HCT116 (cell line): Measurements from ENCODE around the gene NR6A1. TPM values are rescaled to one million over a fixed set of nuclear protein-coding genes. Genes with fewer than 3 reads are reported as not detected.

Source experiments
- ATAC-seq: fragments of 200-7000 bp; cut with Tn5 transposase; 2 replicates; pipeline ENCODE4 v1.9.1; 2020; ENCODE audit warnings: mild to moderate bottlenecking, moderate library complexity
- BruUV-seq: library from RNA; stranded (reverse); fragments of 400-500 nt; replicated peaks from 2 replicates; lab custom pipeline; 2021; lab: Mats Ljungman, UMichigan
- CTCF ChIA-PET: fragments of 300-600 bp; sonication (Branson Sonifier 250); formaldehyde crosslinking; loops from one replicate; lab custom pipeline; 2021; ENCODE audit warnings: antibody characterized with exemption; lab: Charles Lee
- POLR2A ChIA-PET: fragments of 300-600, 350-600 bp; sonication (Branson Sonifier 250); formaldehyde crosslinking; loops from one replicate; lab custom pipeline; 2021; ENCODE audit warnings: antibody characterized with exemption; lab: Charles Lee
- RAD21 ChIA-PET, 2 experiments: fragments of 300-600 bp; sonication (Branson Sonifier 250); formaldehyde crosslinking; loops; one replicate each; lab custom pipeline; 2023; ENCODE audit warnings: low total read pairs in 2 of 2; ENCODE audit not compliant: uncharacterized antibody in 2 of 2, unreplicated experiment in 2 of 2, low non-redundant PET in 1 of 2; lab: Charles Lee
- DNase-seq: peaks from one replicate; pipeline ENCODE4 v3.0.0-alpha.2; 2010; ENCODE audit warnings: low read depth, low spot score
- H2AFZ ChIP-seq: fragments of 200-600 bp; shearing (Covaris generic), sonication (generic); 2 replicates; pipeline ENCODE4 v1.6.1; 2017; ENCODE audit warnings: low read depth, mixed run types, mixed read lengths, antibody characterized with exemption, low read length; ENCODE audit not compliant: poor library complexity, severe bottlenecking
- H3K27ac ChIP-seq: 2 replicates; pipeline ENCODE4 v1.5.1; 2012; ENCODE audit warnings: low read depth, low read length
- H3K27me3 ChIP-seq: fragments of 200-600 bp; sonication (generic); 2 replicates; pipeline ENCODE4 v1.6.1; 2016; ENCODE audit warnings: mixed run types, low read length, mixed read lengths; ENCODE audit not compliant: insufficient read depth
- H3K36me3 ChIP-seq, 2 experiments: fragments of 200-500 bp in 1 of 2; fragments of 200-600 bp in 1 of 2; sonication (Bioruptor generic) in 1 of 2; sonication (generic) in 1 of 2; 2 replicates each; pipeline versions ENCODE4 v1.5.1 to v1.6.1; 2014 to 2016; ENCODE audit warnings: low read length in 2 of 2, inconsistent platforms in 1 of 2, mixed read lengths in 1 of 2, mixed run types in 1 of 2; ENCODE audit not compliant: insufficient read depth in 2 of 2, control insufficient read depth in 1 of 2
- H3K4me1 ChIP-seq, 2 experiments: fragments of 200-600 bp in 1 of 2; sonication (generic) in 1 of 2; 2 replicates each; pipeline versions ENCODE4 v1.5.1 to v1.6.1; 2012 to 2017; ENCODE audit warnings: low read length in 2 of 2, inconsistent platforms in 1 of 2, mild to moderate bottlenecking in 1 of 2, mixed read lengths in 1 of 2, mixed run types in 1 of 2, moderate library complexity in 1 of 2; ENCODE audit not compliant: insufficient read depth in 2 of 2, control insufficient read depth in 1 of 2
- H3K4me2 ChIP-seq: fragments of 200-600 bp; sonication (generic); 2 replicates; pipeline ENCODE4 v1.6.1; 2017; ENCODE audit warnings: mixed run types, low read length, mixed read lengths
- H3K4me3 ChIP-seq, 2 experiments: fragments of 200-600 bp in 1 of 2; sonication (generic) in 1 of 2; replicated peaks in 1 of 2; 2 replicates each; pipeline ENCODE4 v1.5.1; 2011 to 2016; ENCODE audit warnings: low read length in 2 of 2, control low read depth in 1 of 2, low read depth in 1 of 2, mild to moderate bottlenecking in 1 of 2, mixed read lengths in 1 of 2, mixed run types in 1 of 2
- H3K79me2 ChIP-seq: fragments of 200-600 bp; sonication (generic); 2 replicates; pipeline ENCODE4 v1.6.1; 2017; ENCODE audit warnings: mild to moderate bottlenecking, mixed run types, low read length, moderate library complexity, mixed read lengths; ENCODE audit not compliant: insufficient read depth
- H3K9ac ChIP-seq: fragments of 200-600 bp; sonication (generic); 2 replicates; pipeline ENCODE4 v1.6.1; 2016; ENCODE audit warnings: low read length, mixed read lengths
- H3K9me2 ChIP-seq: fragments of 200-600 bp; sonication (generic), shearing (Covaris generic); 2 replicates; pipeline ENCODE4 v1.6.1; 2017; ENCODE audit warnings: mixed run types, mild to moderate bottlenecking, moderate library complexity; ENCODE audit not compliant: insufficient read depth
- H3K9me3 ChIP-seq, 2 experiments: fragments of 200-500 bp in 1 of 2; fragments of 200-600 bp in 1 of 2; sonication (Bioruptor generic) in 1 of 2; sonication (generic) in 1 of 2; 2 replicates each; pipeline ENCODE4 v1.6.1; 2014 to 2017; ENCODE audit warnings: low read length in 2 of 2, mixed read lengths in 2 of 2, inconsistent platforms in 1 of 2, low read depth in 1 of 2, mild to moderate bottlenecking in 1 of 2, mixed run types in 1 of 2, moderate library complexity in 1 of 2; ENCODE audit not compliant: control insufficient read depth in 1 of 2, insufficient read depth in 1 of 2
- H4K20me1 ChIP-seq: fragments of 200-600 bp; sonication (generic), shearing (Covaris generic); 2 replicates; pipeline ENCODE4 v1.6.1; 2017; ENCODE audit warnings: mixed run types, mild to moderate bottlenecking, moderate library complexity; ENCODE audit not compliant: insufficient read depth
- CBX3 ChIP-seq: IDR thresholded peaks from 2 replicates; pipeline ENCODE4 v1.6.1; 2012; ENCODE audit warnings: low read depth
- CEBPB ChIP-seq: IDR thresholded peaks from 2 replicates; pipeline ENCODE4 v1.6.1; 2012; ENCODE audit warnings: low read depth
- ELF1 ChIP-seq: IDR thresholded peaks from 2 replicates; pipeline ENCODE4 v1.6.1; 2012; ENCODE audit warnings: low read depth, borderline replicate concordance
- POLR2A ChIP-seq: IDR thresholded peaks from 2 replicates; pipeline ENCODE4 v1.7.0; 2011; ENCODE audit warnings: borderline replicate concordance; ENCODE audit not compliant: insufficient read depth, insufficient read length; ENCODE audit errors: extremely low read depth
- POLR2AphosphoS5 ChIP-seq: IDR thresholded peaks from 2 replicates; pipeline ENCODE4 v1.6.1; 2011; ENCODE audit warnings: mild to moderate bottlenecking, low read depth, low read length, moderate library complexity
- RAD21 ChIP-seq: IDR thresholded peaks from 2 replicates; pipeline ENCODE4 v1.6.1; 2012; ENCODE audit warnings: low read depth, mild to moderate bottlenecking
- SIN3A ChIP-seq: IDR thresholded peaks from 2 replicates; pipeline ENCODE4 v1.6.1; 2012; ENCODE audit warnings: low read depth
- SRF ChIP-seq: IDR thresholded peaks from 2 replicates; pipeline ENCODE4 v1.6.1; 2012; ENCODE audit warnings: low read depth
- ZBTB33 ChIP-seq: IDR thresholded peaks from 2 replicates; pipeline ENCODE4 v1.6.1; 2011; ENCODE audit warnings: mild to moderate bottlenecking, low read length, moderate library complexity; ENCODE audit not compliant: insufficient replicate concordance; ENCODE audit errors: extremely low read depth
- ZNF274 ChIP-seq: fragments of 200-500 bp; sonication (Bioruptor generic); IDR thresholded peaks from 2 replicates; pipeline ENCODE4 v1.6.1; 2014; ENCODE audit warnings: mild to moderate bottlenecking, low read depth, low read length, inconsistent platforms
- intact Hi-C: fragments of 100-400 bp; cut with micrococcal nuclease; formaldehyde crosslinking; loops from 2 replicates; pipeline ENCODE4 v1.10.0; 2022
- total RNA-seq: library from RNA; stranded (reverse); gene quantifications from one replicate; pipeline ENCODE4 v1.2.1, GENCODE V29; 2021; ENCODE audit not compliant: unreplicated experiment
- TF ChIP-seq, protein P1 (sequence below): IDR thresholded peaks from 2 replicates; pipeline ENCODE4 v1.6.1; 2012

The NR6A1 gene
- total RNA-seq, 1 experiment from 2014 or later: 9.9 TPM

- H3K9ac ChIP-seq: peak overlapping the region; percentile 72
- POLR2A ChIA-PET: interaction anchor here (1.2 to 2.9 kb wide), 2 partner anchors 14 to 71 kb away, joined by 3 to 12 read pairs; no protein-coding TSS in a partner anchor
- no peak overlapping the region for H3K4me3 ChIP-seq
- no peak overlapping the region for H2AFZ ChIP-seq
- H3K9me3 ChIP-seq: no peaks in the 10 kb centered on the region
- H3K9me2 ChIP-seq: no peaks in the 10 kb centered on the region
- no peaks in the 10 kb centered on the region for H3K27me3 ChIP-seq
- peaks cover 15 to 39% of the 10 kb centered on the region in 2 experiments; a peak in 3 of 4 replicates for H3K4me1 ChIP-seq
- CTCF ChIA-PET: interaction anchor here (2.0 to 2.8 kb wide), 2 partner anchors 43 to 193 kb away, joined by 5 to 11 read pairs; partner anchors contain the start of gene WDR38
- no peak for ATAC-seq
- H4K20me1 ChIP-seq: no peaks in the 10 kb centered on the region
- RAD21 ChIA-PET: no interaction called here
- intact Hi-C loops: no loop called here
- H3K79me2 ChIP-seq: peaks cover 46% of the 10 kb centered on the region
- no TSS peak for BruUV-seq
- no peak overlapping the region for H3K27ac ChIP-seq
- DNase-seq: no peak
- no peaks in the 10 kb centered on the region for H3K36me3 ChIP-seq
- TF ChIP-seq SRF: no peak
- no peak for TF ChIP-seq POLR2AphosphoS5
- no peak for TF ChIP-seq ZBTB33
- TF ChIP-seq RAD21: no peak
- no peak for TF ChIP-seq CBX3
- TF ChIP-seq ZNF274: no peak
- no peak for TF ChIP-seq SIN3A
- TF ChIP-seq, protein P1, sequence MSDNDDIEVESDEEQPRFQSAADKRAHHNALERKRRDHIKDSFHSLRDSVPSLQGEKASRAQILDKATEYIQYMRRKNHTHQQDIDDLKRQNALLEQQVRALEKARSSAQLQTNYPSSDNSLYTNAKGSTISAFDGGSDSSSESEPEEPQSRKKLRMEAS: no peak
- no peak for TF ChIP-seq CEBPB
- TF ChIP-seq POLR2A: no peak
- TF ChIP-seq ELF1: no peak
- peak overlapping the region; percentile 91 for H3K4me2 ChIP-seq
Observed at GRCh38 chr9:124660341-124660801, 110.7 kb downstream of the NR6A1 start.
